Heart left ventricle (tissue), 16 donors: Measurements from ENCODE around the gene PCDHA9. TPM values are rescaled to one million over a fixed set of nuclear protein-coding genes. Genes with fewer than 3 reads are reported as not detected.
"Not testable (repeated sequence)": the region's sequence is repeated elsewhere in the genome, so short reads cannot be mapped to it uniquely, and the experiment has no call there.

Source experiments
- ATAC-seq, 4 donors: fragments of 200-7000 bp; cut with Tn5 transposase; one replicate each; pipeline ENCODE4 v1.9.1; 2020 to 2022; ENCODE audit warnings: moderate library complexity in 4 of 4, mild to moderate bottlenecking in 3 of 4, moderate number of reproducible peaks in 1 of 4
- DNase-seq, 5 donors: peaks; one replicate each; pipeline ENCODE4 v3.0.0-alpha.2; 2020
- H3K27ac ChIP-seq, 12 donors: fragments of 200-600 bp; sonication (generic) in 4 of 12; one replicate each; pipeline versions ENCODE4 v1.5.0 to v1.8.0; 2016 to 2022; ENCODE audit warnings: mild to moderate bottlenecking in 2 of 12
- H3K27me3 ChIP-seq, 9 donors: fragments of 200-600 bp; sonication (generic) in 2 of 9; one replicate each; pipeline versions ENCODE4 v1.5.1 to v1.8.0; 2016 to 2022; ENCODE audit warnings: mild to moderate bottlenecking in 3 of 9
- H3K36me3 ChIP-seq, 9 donors: fragments of 200-600 bp; sonication (generic) in 2 of 9; one replicate each; pipeline versions ENCODE4 v1.5.0 to v1.8.0; 2018 to 2022; ENCODE audit warnings: mild to moderate bottlenecking in 2 of 9
- H3K4me1 ChIP-seq, 12 donors: fragments of 200-600 bp; sonication (generic) in 4 of 12; one replicate each; pipeline versions ENCODE4 v1.5.0 to v1.8.0; 2016 to 2022; ENCODE audit warnings: mild to moderate bottlenecking in 3 of 12
- H3K4me3 ChIP-seq, 12 donors: fragments of 200-600 bp; sonication (generic) in 4 of 12; one replicate each; pipeline versions ENCODE4 v1.5.0 to v1.8.0; 2017 to 2022; ENCODE audit warnings: mild to moderate bottlenecking in 9 of 12, moderate library complexity in 4 of 12
- H3K9me3 ChIP-seq, 12 donors: fragments of 200-600 bp; sonication (generic) in 4 of 12; one replicate each; pipeline versions ENCODE4 v1.5.0 to v1.8.0; 2016 to 2022; ENCODE audit warnings: mild to moderate bottlenecking in 1 of 12
- CTCF ChIP-seq, 12 donors: fragments of 200-600 bp; sonication (generic) in 4 of 12; IDR thresholded peaks; one replicate each; pipeline versions ENCODE4 v1.5.0 to v1.8.0; 2018 to 2022; ENCODE audit warnings: antibody characterized with exemption in 12 of 12, mild to moderate bottlenecking in 5 of 12
- POLR2A ChIP-seq, 2 donors: fragments of 450-650 bp; IDR thresholded peaks; one replicate each; pipeline ENCODE4 v1.6.1; 2017; ENCODE audit warnings: antibody characterized with exemption in 2 of 2, mild to moderate bottlenecking in 2 of 2, moderate library complexity in 2 of 2
- WGBS, 4 donors: extraction: QIAGEN DNeasy Blood & Tissue Kit in 2 of 4; methylation state at CpG; one replicate each; pipeline versions ENCODE4 v1.1.5 to v1.1.7; 2013 to 2018; 5-methylcytosine and 5-hydroxymethylcytosine counted together
- intact Hi-C, 10 donors: fragments of 100-400 bp; cut with DNase I; formaldehyde crosslinking; loops; one replicate each; pipeline versions ENCODE4 v1.11.1 to v1.14.2; 2022
- polyA plus RNA-seq, 2 donors: library from polyadenylated mRNA; stranded (reverse); fragments of 200-250 nt; gene quantifications; one replicate each; pipeline ENCODE4 v1.2.3, GENCODE V29; 2013
- total RNA-seq, 9 donors: library from RNA; depleted of rRNA in 2 of 9; stranded (reverse); fragments of >200 nt in 2 of 9; fragmentation: NEBNext Ultra II Directional in 3 of 9; extraction: Animal tissue kit (Norgen Biotek cat#: 25700) in 3 of 9; gene quantifications; one replicate each; pipeline versions ENCODE4 v1.1.0 to v1.2.4, GENCODE V29; 2016 to 2023
- donor health status: ischemic (EF 13 %, LVEDD 7.1; RV severe dilation, severe dysfunction).
- donor health status: healthy with polysubstance abuse.
- donor health status: DM: no; HTN: yes; CAD: no.
- donor health status: DM: no; HTN: no; CAD: no.
- donor health status: ischemic (EF 25% LVEDD 6.9; RV normal size, moderate dysfunction).
- donor health status: ischemic (EF 25% LVEDD 5.7; RV mildly dilated, moderate dysfunction).
- donor health status: healthy.
- donor health status: DM: yes; HTN: yes; CAD: no.
- donor health status: ischemic (EF 35%, LVEDD 5.7; RV mildly dilated, moderate dysfunction).
- donor health status: nonischemic (EF 11% LVEDD 7.7; RV severe dilation, severe dysfunction).
- donor health status: DM: yes; HTN: yes; CAD: no.
- donor health status: PGD.
- donor health status: ischemic (EF 29% LVEDD 5.4; RV normal size, mild dysfunction).
- donor health status: nonischemic (EF 23%, LVEDD 6.1; RV moderate dilation, normal function).

PCDHA9 gene
- total and polyA plus RNA-seq, 11 donors: 0.07 to 0.15 (median 0.08) TPM; not detected in 8

GRCh38 chr5:140827704-140828361, 20.3 kb upstream of the PCDHA9 start, which contains the start of gene PCDHA6:
Gene PCDHA6 (plus strand): TSS chr5:140827960. CDS start chr5:140828092, 132 bp downstream.
- Histone ChIP-seq H3K4me3 (peak within 1 kb of the TSS in 4 of 12 donors; percentile 7 to 49 (median 24)), H3K36me3 (no peaks in the 10 kb centered on the region), H3K27me3 (peaks cover 0 to 92% (median 18%) of the 10 kb centered on the region in 9 donors), H3K4me1 (no peaks in the 10 kb centered on the region), H3K27ac (no peak within 1 kb of the TSS), H3K9me3 (peaks cover 0 to 40% (median 16%) of the 10 kb centered on the region in 12 donors)
- intact Hi-C loops: no loop called here
- TF ChIP-seq POLR2A (IDR thresholded peaks at IDR 0.05): no peak
- peak in 2 of 12 donors; percentile 27 to 30 for TF ChIP-seq CTCF (IDR thresholded peaks at IDR 0.05)
- DNase-seq (no peak), ATAC-seq (no peak)
- 14 to 20% (median 15%) methylated on average over 24 to 27 of the region's 27 CpGs for WGBS, 4 donors

GRCh38 chr5:140828362-140828737, 19.8 kb upstream of the PCDHA9 start:
- TF ChIP-seq CTCF (IDR thresholded peaks at IDR 0.05) (no peak), POLR2A (IDR thresholded peaks at IDR 0.05) (no peak)
- Histone ChIP-seq H3K27ac (no peak overlapping the region), H3K9me3 (peaks cover 0 to 34% (median 14%) of the 10 kb centered on the region in 12 donors), H3K27me3 (peaks cover 0 to 92% (median 21%) of the 10 kb centered on the region in 9 donors), H3K4me1 (no peaks in the 10 kb centered on the region), H3K4me3 (peak overlapping the region in 3 of 12 donors; percentile 21 to 49 (median 28)), H3K36me3 (no peaks in the 10 kb centered on the region)
- no peak for DNase-seq
- no peak for ATAC-seq
- intact Hi-C loops: no loop called here
- WGBS, 4 donors: 17 to 32% (median 17%) methylated on average over 17 to 18 of the region's 18 CpGs

GRCh38 chr5:140829511-140830501, 18.4 kb upstream of the PCDHA9 start:
- DNase-seq, H3K4me3 ChIP-seq, H3K36me3 ChIP-seq, ATAC-seq, H3K4me1 ChIP-seq, H3K27ac ChIP-seq: not testable (repeated sequence)
- intact Hi-C loops: loop anchor here in 2 of 10 donors (10.0 kb wide), 2 partner anchors 215 to 225 kb away; partner anchors contain the start of gene PCDHB1 (in 1 of the 2)
- peaks cover 0 to 43% (median 14%) of the 10 kb centered on the region in 12 donors for H3K9me3 ChIP-seq
- H3K27me3 ChIP-seq: peaks cover 0 to 90% (median 30%) of the 10 kb centered on the region in 9 donors
- 33 to 49% (median 41%) methylated on average over 62 to 106 of the region's 106 CpGs for WGBS, 4 donors

GRCh38 chr5:140833993-140834392, 14.2 kb upstream of the PCDHA9 start, which contains the start of gene PCDHA7:
Gene PCDHA7 (plus strand): TSS chr5:140834269. CDS start chr5:140834384, 115 bp downstream.
- Histone ChIP-seq H3K4me3 (peak within 1 kb of the TSS in 5 of 12 donors; percentile 18 to 41 (median 34)), H3K9me3 (peaks cover 0 to 41% (median 13%) of the 10 kb centered on the region in 12 donors), H3K27ac (no peak within 1 kb of the TSS), H3K4me1 (no peaks in the 10 kb centered on the region), H3K27me3 (peaks cover 9 to 90% (median 24%) of the 10 kb centered on the region in 9 donors), H3K36me3 (no peaks in the 10 kb centered on the region)
- ATAC-seq (no peak), DNase-seq (no peak)
- intact Hi-C loops: loop anchor here in 2 of 10 donors (10.0 kb wide), 2 partner anchors 211 to 221 kb away; partner anchors contain the start of gene PCDHB1 (in 1 of the 2)
- WGBS, 4 donors: 6 to 15% (median 8%) methylated on average over 8 of the region's 8 CpGs
- peak in 5 of 12 donors; percentile 9 to 33 (median 23) for TF ChIP-seq CTCF (IDR thresholded peaks at IDR 0.05)
- no peak for TF ChIP-seq POLR2A (IDR thresholded peaks at IDR 0.05)

- intact Hi-C loops: loop anchor here in 2 of 10 donors (10.0 kb wide), 2 partner anchors 210 to 220 kb away; partner anchors contain the start of gene PCDHB1 (in 1 of the 2)
- H3K27me3 ChIP-seq: peaks cover 9 to 90% (median 27%) of the 10 kb centered on the region in 9 donors
- DNase-seq, H3K36me3 ChIP-seq, H3K4me1 ChIP-seq, H3K27ac ChIP-seq, ATAC-seq: not testable (repeated sequence)
- WGBS, 4 donors: 14 to 35% (median 21%) methylated on average over 21 to 27 of the region's 38 CpGs
- H3K9me3 ChIP-seq: peaks cover 0 to 36% (median 11%) of the 10 kb centered on the region in 12 donors
- H3K4me3 ChIP-seq: peak overlapping the region in 5 of 12 donors; percentile 18 to 41 (median 34)
Measured at GRCh38 chr5:140834439-140835008, 13.7 kb upstream of the PCDHA9 start.
